ENCODE measurements around the gene CD80.
"Not testable (repeated sequence)": the region's sequence is repeated elsewhere in the genome, so short reads cannot be mapped to it uniquely, and the experiment has no call there.

Gene CD80

GRCh38 chr3:119580067-119580760, 20.8 kb upstream of the CD80 start:
- peak; percentile 67 to 71 for DNase-seq

- DNase-seq, result peak; percentile 73 to 80
These were observed 20.1 kb upstream of the CD80 start, which contains the start of gene ADPRH for GRCh38 chr3:119579366-119580066. Gene ADPRH (plus strand): TSS chr3:119579492. CDS start chr3:119582170, 2,678 bp downstream.

- DNase-seq, result no peak
These were observed 16.1 kb upstream of the CD80 start for GRCh38 chr3:119575507-119575906.

GRCh38 chr3:119571688-119572087, 12.3 kb upstream of the CD80 start:
- no peak for DNase-seq

GRCh38 chr3:119571230-119571629, 11.8 kb upstream of the CD80 start:
- no peak for DNase-seq

GRCh38 chr3:119570229-119570628, 10.8 kb upstream of the CD80 start:
- peak; percentile 84 to 92 for DNase-seq

GRCh38 chr3:119569156-119569555, 9.7 kb upstream of the CD80 start:
- DNase-seq, result peak in 1 of 2 donors; percentile 39

- not testable (repeated sequence) for DNase-seq
These were observed 3.9 kb upstream of the CD80 start for GRCh38 chr3:119563334-119563733.

- DNase-seq, result peak; percentile 74 to 76
These were observed 3.0 kb upstream of the CD80 start for GRCh38 chr3:119562307-119562961.

GRCh38 chr3:119560160-119560559, 746 bp upstream of the CD80 start:
- DNase-seq, result no peak

- DNase-seq, result no peak
These were observed 642 bp downstream of the CD80 start for GRCh38 chr3:119558626-119559317.

GRCh38 chr3:119557877-119558269, 1.5 kb downstream of the CD80 start:
- no peak for DNase-seq

GRCh38 chr3:119557192-119557876, 2.1 kb downstream of the CD80 start:
- DNase-seq, result no peak

GRCh38 chr3:119555929-119556328, 3.5 kb downstream of the CD80 start:
- DNase-seq, result no peak

- peak; percentile 72 to 75 for DNase-seq
These were observed 4.1 kb downstream of the CD80 start for GRCh38 chr3:119555309-119555735.

GRCh38 chr3:119553823-119554415, 5.5 kb downstream of the CD80 start:
- DNase-seq, result no peak

- not testable (repeated sequence) for DNase-seq
These were observed 6.5 kb downstream of the CD80 start for GRCh38 chr3:119552928-119553327.

GRCh38 chr3:119551598-119551997, 7.8 kb downstream of the CD80 start:
- no peak for DNase-seq

- DNase-seq, result no peak
These were observed 9.1 kb downstream of the CD80 start for GRCh38 chr3:119550192-119550910.

GRCh38 chr3:119548341-119548740, 11.1 kb downstream of the CD80 start:
- no peak for DNase-seq

GRCh38 chr3:119547227-119547626, 12.2 kb downstream of the CD80 start:
- peak in 1 of 2 donors; percentile 45 for DNase-seq

Data from inflammatory macrophage (primary cell).